T-helper 17 cell (primary cell): ENCODE measurements around the gene RABGAP1L. TPM values are rescaled to one million over a fixed set of nuclear protein-coding genes. Genes with fewer than 3 reads are reported as not detected.
"Not testable (repeated sequence)": the region's sequence is repeated elsewhere in the genome, so short reads cannot be mapped to it uniquely, and the experiment has no call there.

Source experiments
- ATAC-seq: fragments of 150-1000 bp; cut with Tn5 transposase; 2 replicates; pipeline ENCODE4 v1.10.0; 2021; ENCODE audit warnings: mild to moderate bottlenecking, moderate library complexity
- DNase-seq, 3 donors: peaks; one replicate each; pipeline versions ENCODE4 v3.0.0 to v3.0.0-alpha.2; 2020 to 2021
- H3K9me3 ChIP-seq: one replicate; pipeline ENCODE4 v1.7.0; 2013; ENCODE audit warnings: low read length, mild to moderate bottlenecking; ENCODE audit not compliant: control insufficient read depth, poor library complexity, severe bottlenecking
- H3K27ac Mint-ChIP-seq: one replicate; pipeline ENCODE4 v1.8.0; 2022; ENCODE audit warnings: mild to moderate bottlenecking, moderate library complexity, mixed read lengths
- H3K27me3 Mint-ChIP-seq: one replicate; pipeline ENCODE4 v1.8.0; 2022; ENCODE audit warnings: mixed read lengths
- H3K36me3 Mint-ChIP-seq: one replicate; pipeline ENCODE4 v1.8.0; 2022; ENCODE audit warnings: low read depth, mixed read lengths
- H3K4me1 Mint-ChIP-seq: one replicate; pipeline ENCODE4 v1.8.0; 2022; ENCODE audit warnings: mild to moderate bottlenecking, mixed read lengths
- H3K4me3 Mint-ChIP-seq: one replicate; pipeline ENCODE4 v1.8.0; 2022; ENCODE audit warnings: mild to moderate bottlenecking, moderate library complexity, mixed read lengths
- total RNA-seq, 4 donors: library from RNA in 2 of 4; stranded (reverse) in 2 of 4; gene quantifications; one replicate each; pipeline ENCODE4 v1.2.3 and lab custom pipeline; 2022 to 2026

RABGAP1L gene
- total RNA-seq, 2 donors from 2014 or later, result 112 to 120 TPM

- Mint-ChIP-seq H3K4me1 (peaks cover 8% of the 10 kb centered on the region), H3K36me3 (no peaks in the 10 kb centered on the region), H3K27ac (no peak overlapping the region), H3K4me3 (no peak overlapping the region), H3K27me3 (no peaks in the 10 kb centered on the region)
- ATAC-seq (peak; percentile 3), DNase-seq (no peak)
- H3K9me3 ChIP-seq, result no peaks in the 10 kb centered on the region
Measured at GRCh38 chr1:174800216-174800851, 641.0 kb downstream of the RABGAP1L start.

GRCh38 chr1:174800876-174801275 is 641.6 kb downstream of the RABGAP1L start:
- no peak overlapping the region for H3K27ac Mint-ChIP-seq
- H3K9me3 ChIP-seq, result no peaks in the 10 kb centered on the region
- DNase-seq (no peak), ATAC-seq (no peak)
- H3K4me3 Mint-ChIP-seq, result no peak overlapping the region
- no peaks in the 10 kb centered on the region for H3K36me3 Mint-ChIP-seq
- peaks cover 7% of the 10 kb centered on the region for H3K4me1 Mint-ChIP-seq
- H3K27me3 Mint-ChIP-seq, result no peaks in the 10 kb centered on the region

DNA sequence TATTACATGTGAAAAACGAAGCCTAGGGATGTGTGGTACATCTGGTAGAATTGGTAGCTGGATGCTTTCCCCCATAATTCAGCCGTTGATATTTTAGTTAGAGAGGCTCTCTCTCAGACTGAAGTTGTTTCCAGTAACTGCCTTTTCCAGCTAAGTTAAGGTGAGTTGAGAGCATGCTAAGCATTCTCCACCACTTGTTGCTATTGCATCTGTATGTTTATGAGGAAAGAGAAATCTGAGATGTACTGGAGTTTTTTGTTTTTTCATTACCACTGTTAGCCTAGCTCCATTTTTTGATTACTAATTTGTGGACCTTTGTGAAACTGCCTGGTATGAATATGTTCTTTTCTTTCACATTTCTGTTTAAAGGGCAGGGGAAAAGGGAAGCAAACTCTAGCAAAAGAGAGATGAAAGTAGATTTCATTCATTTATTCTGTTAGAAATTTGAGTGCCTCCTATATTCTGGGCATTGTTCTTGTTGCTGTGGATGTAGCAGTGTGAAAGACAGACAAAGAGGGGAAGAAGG is 650.5 kb downstream of the RABGAP1L start:
- H3K27ac Mint-ChIP-seq, result no peak overlapping the region
- DNase-seq (no peak), ATAC-seq (no peak)
- no peak overlapping the region for H3K4me3 Mint-ChIP-seq
- H3K27me3 Mint-ChIP-seq, result no peaks in the 10 kb centered on the region
- peaks cover 7% of the 10 kb centered on the region for H3K36me3 Mint-ChIP-seq
- peaks cover 11% of the 10 kb centered on the region for H3K4me1 Mint-ChIP-seq
- H3K9me3 ChIP-seq, result no peaks in the 10 kb centered on the region

- Mint-ChIP-seq H3K4me3 (no peak overlapping the region), H3K36me3 (peaks cover 9% of the 10 kb centered on the region), H3K27me3 (no peaks in the 10 kb centered on the region), H3K4me1 (peaks cover 14% of the 10 kb centered on the region), H3K27ac (peak overlapping the region; percentile 19)
- no peaks in the 10 kb centered on the region for H3K9me3 ChIP-seq
- no peak for ATAC-seq
- DNase-seq, result no peak
Measured at GRCh38 chr1:174812016-174812415, 652.7 kb downstream of the RABGAP1L start.

- H3K36me3 Mint-ChIP-seq, result peaks cover 13% of the 10 kb centered on the region
- H3K4me1 Mint-ChIP-seq, result peaks cover 14% of the 10 kb centered on the region
- no peak for DNase-seq
- no peak for ATAC-seq
- H3K4me3 Mint-ChIP-seq, result no peak overlapping the region
- H3K27ac Mint-ChIP-seq, result peak overlapping the region; percentile 19
- H3K9me3 ChIP-seq, result no peaks in the 10 kb centered on the region
- H3K27me3 Mint-ChIP-seq, result no peaks in the 10 kb centered on the region
Measured at GRCh38 chr1:174812656-174813055, 653.3 kb downstream of the RABGAP1L start.

DNA sequence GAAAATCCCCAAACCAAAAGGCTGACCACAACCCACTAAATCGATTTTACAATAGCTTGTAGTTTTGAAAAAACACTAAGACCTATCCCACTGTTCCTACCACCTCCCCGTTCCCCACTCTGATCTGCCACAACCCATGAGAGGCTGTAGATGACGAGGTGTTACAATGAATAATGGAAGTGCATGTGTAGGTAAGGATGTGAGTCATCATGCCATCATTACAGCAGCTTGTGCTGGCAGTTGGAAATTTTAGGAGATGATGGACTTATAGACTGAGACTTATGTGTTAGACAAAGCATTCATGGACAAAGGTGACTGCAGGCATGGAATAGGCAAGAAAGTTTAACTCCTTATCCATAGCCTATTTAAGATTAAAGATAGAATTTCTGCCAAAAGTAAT is 655.7 kb downstream of the RABGAP1L start:
- no peak overlapping the region for H3K27ac Mint-ChIP-seq
- H3K9me3 ChIP-seq, result no peaks in the 10 kb centered on the region
- H3K27me3 Mint-ChIP-seq, result no peaks in the 10 kb centered on the region
- ATAC-seq (no peak), DNase-seq (no peak)
- H3K4me1 Mint-ChIP-seq, result peaks cover 12% of the 10 kb centered on the region
- H3K4me3 Mint-ChIP-seq, result no peak overlapping the region
- H3K36me3 Mint-ChIP-seq, result peaks cover 18% of the 10 kb centered on the region

DNA sequence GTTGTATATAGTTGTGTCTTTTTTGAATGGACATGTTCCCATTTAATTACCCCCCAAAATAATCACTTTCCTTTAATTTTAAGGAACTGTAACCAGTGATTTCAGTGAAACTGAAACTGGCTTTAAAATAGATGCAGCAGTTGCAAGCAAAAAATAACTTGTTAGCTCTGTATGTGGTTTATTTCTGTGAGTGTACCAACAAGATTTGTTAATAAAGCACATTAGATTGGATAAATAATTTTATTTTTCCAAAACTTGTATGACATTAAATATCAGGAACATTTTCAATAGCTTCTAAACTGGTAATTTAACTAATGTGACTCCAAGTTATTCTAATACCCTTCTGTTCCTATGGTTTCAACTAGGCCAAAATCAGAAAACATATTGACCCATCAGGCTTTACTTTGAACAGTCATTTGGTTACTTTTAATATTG is 656.2 kb downstream of the RABGAP1L start:
- DNase-seq, result no peak
- no peak overlapping the region for H3K27ac Mint-ChIP-seq
- H3K36me3 Mint-ChIP-seq, result peaks cover 20% of the 10 kb centered on the region

GRCh38 chr1:174816621-174817020 is 657.3 kb downstream of the RABGAP1L start:
- ATAC-seq, H3K27me3 Mint-ChIP-seq, H3K9me3 ChIP-seq, H3K4me3 Mint-ChIP-seq, H3K27ac Mint-ChIP-seq, DNase-seq: not testable (repeated sequence)
- H3K4me1 Mint-ChIP-seq, result peaks cover 17% of the 10 kb centered on the region
- peaks cover 20% of the 10 kb centered on the region for H3K36me3 Mint-ChIP-seq

More for the DNA sequence above, 656.2 kb downstream of the RABGAP1L start:
- H3K4me1 Mint-ChIP-seq, result peaks cover 11% of the 10 kb centered on the region
- no peaks in the 10 kb centered on the region for H3K9me3 ChIP-seq
- H3K27me3 Mint-ChIP-seq, result no peaks in the 10 kb centered on the region
- no peak overlapping the region for H3K4me3 Mint-ChIP-seq
- no peak for ATAC-seq

DNA sequence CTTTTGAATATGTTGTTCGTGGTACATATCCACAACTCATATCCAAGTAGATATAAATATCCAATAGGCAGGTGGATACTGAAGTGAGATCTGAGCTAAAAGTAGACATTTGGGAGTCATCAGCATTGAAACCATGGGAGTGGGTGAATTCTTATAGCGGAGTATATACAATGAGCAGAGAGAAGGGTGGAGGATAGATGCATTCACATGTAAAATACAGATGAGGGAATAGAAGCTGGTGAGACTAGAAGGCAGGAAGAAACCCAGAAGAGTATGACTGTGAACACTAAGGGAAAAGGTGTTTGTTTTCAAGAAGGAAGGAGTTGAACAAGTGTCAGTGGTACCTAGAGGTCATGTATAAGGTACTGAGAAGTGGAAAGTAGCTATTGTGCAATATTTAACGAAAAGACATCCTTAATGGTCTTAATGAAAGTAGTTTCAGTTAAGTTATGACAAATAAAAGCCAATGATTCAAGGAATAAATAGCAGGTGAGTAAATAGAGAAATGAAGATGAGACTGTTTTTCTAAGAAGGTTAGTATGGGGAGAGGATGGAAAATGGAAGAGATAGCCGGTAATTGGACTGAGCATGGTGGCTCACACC is 658.8 kb downstream of the RABGAP1L start:
- Mint-ChIP-seq H3K27ac (no peak overlapping the region), H3K4me3 (no peak overlapping the region), H3K27me3 (no peaks in the 10 kb centered on the region), H3K4me1 (peaks cover 13% of the 10 kb centered on the region), H3K36me3 (peaks cover 15% of the 10 kb centered on the region)
- DNase-seq, result no peak
- ATAC-seq, result no peak
- H3K9me3 ChIP-seq, result no peaks in the 10 kb centered on the region

DNA sequence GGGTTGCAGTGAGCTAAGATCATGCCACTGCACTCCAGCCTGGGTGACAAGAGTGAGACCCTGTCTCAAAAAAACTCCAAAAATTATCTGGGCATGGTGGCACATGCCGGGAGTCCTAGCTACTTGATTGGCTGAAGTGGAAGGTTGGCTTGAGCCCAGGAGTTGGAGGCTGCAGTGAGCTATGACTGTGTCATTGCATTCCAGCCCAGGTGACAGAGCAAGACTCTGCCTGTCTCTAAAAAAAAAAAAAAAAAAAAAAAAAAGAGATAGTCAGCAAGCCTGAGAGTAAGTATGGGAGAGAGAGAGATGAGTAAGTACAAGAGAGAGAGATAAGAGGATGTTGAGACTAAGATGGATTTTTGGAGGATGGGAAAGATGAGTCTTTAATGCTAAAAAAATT is 659.6 kb downstream of the RABGAP1L start:
- peaks cover 10% of the 10 kb centered on the region for H3K4me1 Mint-ChIP-seq
- no peak overlapping the region for H3K4me3 Mint-ChIP-seq
- DNase-seq (no peak), ATAC-seq (no peak)
- H3K36me3 Mint-ChIP-seq, result peaks cover 14% of the 10 kb centered on the region
- peak overlapping the region; percentile 64 for H3K27ac Mint-ChIP-seq
- no peaks in the 10 kb centered on the region for H3K27me3 Mint-ChIP-seq
- no peaks in the 10 kb centered on the region for H3K9me3 ChIP-seq

DNA sequence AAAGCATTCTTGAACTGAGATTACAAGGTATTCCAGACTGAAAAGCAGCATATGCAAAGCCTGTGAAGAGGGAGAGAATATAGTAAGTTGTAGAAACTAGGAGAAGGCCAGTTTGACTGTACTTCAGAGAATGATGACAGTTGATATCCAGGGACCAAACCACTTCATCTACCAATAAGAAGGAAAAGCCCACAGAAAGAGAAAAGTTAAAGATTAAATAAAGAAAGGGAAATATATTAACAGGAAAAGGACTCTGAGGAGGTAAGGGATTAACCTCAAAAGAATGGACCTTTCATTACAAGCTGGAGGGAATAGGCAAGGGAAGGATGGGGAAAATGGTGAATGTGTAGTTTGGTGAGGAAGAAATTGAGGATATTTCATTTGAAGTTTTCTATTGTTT is 660.3 kb downstream of the RABGAP1L start:
- Mint-ChIP-seq H3K4me1 (peaks cover 10% of the 10 kb centered on the region), H3K27ac (no peak overlapping the region), H3K36me3 (peaks cover 14% of the 10 kb centered on the region), H3K27me3 (no peaks in the 10 kb centered on the region), H3K4me3 (no peak overlapping the region)
- H3K9me3 ChIP-seq, result no peaks in the 10 kb centered on the region
- DNase-seq (no peak), ATAC-seq (no peak)

DNA sequence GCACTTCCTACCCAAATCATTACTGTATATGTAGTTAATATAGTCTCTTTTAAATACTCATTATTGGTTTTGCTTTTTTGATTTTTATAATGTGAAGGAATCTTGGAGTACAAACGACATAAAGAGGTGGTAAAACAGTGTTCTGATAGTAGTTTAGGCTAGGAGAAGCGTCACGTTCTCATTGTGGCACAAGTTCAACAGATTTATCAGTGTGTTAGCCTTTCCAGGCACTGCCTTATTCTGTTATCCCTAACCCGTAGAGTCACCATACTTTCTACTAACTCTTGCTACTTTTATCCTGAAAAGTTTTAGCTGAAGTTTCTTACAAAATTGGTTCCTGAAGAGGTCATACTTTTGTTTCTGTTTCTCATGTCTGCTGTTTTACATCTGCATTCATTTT is 665.8 kb downstream of the RABGAP1L start:
- no peaks in the 10 kb centered on the region for H3K9me3 ChIP-seq
- Mint-ChIP-seq H3K4me1 (peaks cover 14% of the 10 kb centered on the region), H3K36me3 (peaks cover 7% of the 10 kb centered on the region), H3K27me3 (no peaks in the 10 kb centered on the region), H3K27ac (peak overlapping the region; percentile 34), H3K4me3 (no peak overlapping the region)
- ATAC-seq (no peak), DNase-seq (no peak)

DNA sequence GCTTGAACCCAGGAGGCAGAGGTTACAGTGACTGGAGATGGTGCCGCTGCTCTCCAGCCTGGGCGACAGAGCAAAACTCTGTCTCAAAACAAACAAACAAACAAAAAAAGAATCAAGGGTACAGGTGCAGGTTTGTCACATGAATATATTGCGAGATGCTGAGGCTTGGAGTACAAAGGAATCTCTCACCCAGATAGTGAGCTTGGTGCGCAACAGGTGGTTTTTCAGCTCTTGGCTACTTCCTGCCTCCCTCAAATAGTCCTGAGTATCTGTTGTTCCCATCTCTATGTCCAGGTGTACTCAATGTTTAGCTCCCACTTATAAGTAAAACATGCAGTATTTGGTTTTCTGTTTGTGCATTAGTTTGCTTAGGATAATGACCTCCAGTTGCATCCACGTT is 666.5 kb downstream of the RABGAP1L start:
- Mint-ChIP-seq H3K27me3 (no peaks in the 10 kb centered on the region), H3K27ac (no peak overlapping the region), H3K36me3 (peaks cover 5% of the 10 kb centered on the region), H3K4me3 (no peak overlapping the region), H3K4me1 (peaks cover 14% of the 10 kb centered on the region)
- DNase-seq, result no peak
- no peak for ATAC-seq
- no peaks in the 10 kb centered on the region for H3K9me3 ChIP-seq

GRCh38 chr1:174828264-174828663 is 668.9 kb downstream of the RABGAP1L start:
- no peak for ATAC-seq
- H3K9me3 ChIP-seq, result no peaks in the 10 kb centered on the region
- Mint-ChIP-seq H3K36me3 (peaks cover 5% of the 10 kb centered on the region), H3K27me3 (no peaks in the 10 kb centered on the region), H3K4me1 (peaks cover 7% of the 10 kb centered on the region), H3K4me3 (no peak overlapping the region), H3K27ac (no peak overlapping the region)
- DNase-seq, result no peak
